NOMO-1 treated with dmso at 0.1 percent for 144 hours (cell line): ENCODE measurements around the gene CMIP.

Experiments used
- DNase-seq: peaks from one replicate; lab custom pipeline; 2025; ENCODE audit not compliant: unreplicated experiment; lab: John Stamatoyannopoulos, UW

The CMIP gene

GRCh38 chr16:81492311-81492761, 47.7 kb downstream of the CMIP start:
- no peak for DNase-seq

- DNase-seq: no peak
These were observed 48.6 kb downstream of the CMIP start for GRCh38 chr16:81492965-81493754.

GRCh38 chr16:81493755-81494433, 49.3 kb downstream of the CMIP start:
- DNase-seq: no peak

DNA sequence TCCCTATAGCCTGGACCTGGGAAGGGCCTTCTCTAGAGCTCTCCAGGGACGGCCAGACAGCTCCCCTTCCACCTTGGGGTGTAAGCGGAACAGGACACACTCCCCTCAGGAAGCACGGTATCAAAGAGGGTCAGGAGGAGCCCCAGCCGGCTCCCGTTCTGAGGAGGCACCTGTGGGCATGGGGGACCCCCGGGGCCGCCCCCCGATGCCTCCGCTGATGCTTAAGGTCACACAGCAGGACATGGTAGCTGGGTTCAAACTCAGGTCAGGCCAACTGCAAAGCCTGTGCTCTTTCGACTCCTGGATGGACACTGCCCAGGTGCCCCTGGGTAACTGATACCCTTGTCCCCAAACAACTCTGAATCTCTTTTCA, 49.8 kb downstream of the CMIP start:
- DNase-seq: no peak

GRCh38 chr16:81494888-81495287, 50.3 kb downstream of the CMIP start:
- no peak for DNase-seq

DNA sequence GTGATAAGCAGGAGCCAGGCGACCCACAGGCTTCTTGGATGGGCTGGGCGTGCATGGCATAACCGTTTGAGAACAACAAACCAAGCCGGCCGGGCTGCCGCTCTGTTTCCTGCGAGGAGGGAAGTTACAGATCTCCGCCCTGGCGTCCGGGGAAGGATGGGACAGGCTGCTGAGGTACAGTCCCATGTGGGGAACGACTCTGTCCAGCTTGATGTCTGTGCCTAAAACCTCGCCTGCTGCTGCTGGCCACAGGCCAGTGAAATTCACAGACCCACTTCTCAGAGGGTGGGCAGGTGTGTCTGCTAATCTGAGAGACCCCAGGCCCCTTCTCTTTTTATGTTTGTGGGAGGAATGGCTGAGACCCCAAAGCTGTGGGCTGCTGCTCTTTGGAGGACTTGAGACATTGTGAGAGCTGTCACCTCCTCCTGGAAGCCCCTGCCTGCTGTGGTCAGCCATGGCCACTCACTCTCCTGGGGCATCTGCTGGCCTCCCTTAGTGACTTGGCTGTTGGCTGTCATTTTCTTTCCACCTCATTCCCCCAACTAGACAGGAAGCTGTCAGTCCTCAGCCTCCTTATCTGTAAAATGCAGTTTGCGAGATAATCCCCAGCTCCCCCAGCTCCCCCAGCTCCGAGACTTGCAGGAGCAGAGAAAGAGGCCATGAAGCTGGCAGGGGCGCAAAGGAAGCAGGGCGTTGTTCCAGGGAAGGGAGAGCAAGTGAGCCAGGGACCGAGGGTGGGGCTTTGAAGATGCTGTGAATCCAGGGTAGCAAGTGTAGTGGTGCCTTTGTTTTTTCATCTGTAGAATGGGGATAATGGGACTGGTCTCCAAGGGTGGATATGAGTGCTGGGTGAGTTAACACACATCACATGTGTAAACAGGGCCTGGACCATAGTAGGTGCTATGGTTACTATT, 51.0 kb downstream of the CMIP start:
- no peak for DNase-seq

- no peak for DNase-seq
These were observed 51.7 kb downstream of the CMIP start for GRCh38 chr16:81496321-81496720.

GRCh38 chr16:81496742-81497141, 52.1 kb downstream of the CMIP start:
- no peak for DNase-seq

DNA sequence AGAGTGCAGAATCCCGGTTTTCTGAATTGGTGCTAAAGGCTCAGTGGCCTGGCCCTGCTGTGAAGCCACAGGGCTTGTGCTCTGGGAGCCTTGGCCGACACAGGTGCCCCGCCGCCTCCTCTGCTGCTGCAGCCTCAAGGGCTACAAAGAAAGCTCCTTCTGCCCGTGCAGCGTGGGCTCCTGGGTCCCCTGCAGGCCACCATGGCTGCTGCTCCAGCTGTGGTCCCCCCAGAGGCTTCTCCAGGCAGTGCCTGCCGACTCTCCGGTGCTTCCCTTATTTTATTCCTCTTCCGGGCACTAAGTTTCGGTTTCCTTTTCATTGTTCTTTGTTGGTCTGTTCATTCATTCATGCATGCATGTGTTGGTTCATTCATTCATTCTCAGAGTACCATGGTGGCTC, 53.1 kb downstream of the CMIP start:
- DNase-seq: peak; percentile 79

DNA sequence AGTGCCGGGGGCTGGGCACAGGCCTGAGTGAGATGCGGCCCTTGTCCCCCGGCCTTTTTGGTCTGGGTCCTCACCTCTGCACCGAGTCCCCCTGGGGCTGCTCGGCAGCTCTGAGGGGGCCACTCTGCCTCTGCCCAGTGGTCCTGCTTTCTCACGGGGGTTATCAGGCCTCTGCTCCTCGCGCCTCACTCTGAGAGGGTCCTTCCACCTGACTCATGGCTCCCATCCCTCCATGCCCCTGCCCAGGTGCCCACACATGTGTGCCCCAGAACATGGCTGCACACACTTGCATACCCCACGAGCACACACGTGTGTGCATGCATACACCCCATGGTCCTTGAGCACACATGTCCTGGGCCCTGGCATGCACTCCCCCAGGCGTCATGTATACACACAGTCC, 53.7 kb downstream of the CMIP start:
- DNase-seq: no peak

GRCh38 chr16:81499576-81500380, 55.2 kb downstream of the CMIP start:
- no peak for DNase-seq

DNA sequence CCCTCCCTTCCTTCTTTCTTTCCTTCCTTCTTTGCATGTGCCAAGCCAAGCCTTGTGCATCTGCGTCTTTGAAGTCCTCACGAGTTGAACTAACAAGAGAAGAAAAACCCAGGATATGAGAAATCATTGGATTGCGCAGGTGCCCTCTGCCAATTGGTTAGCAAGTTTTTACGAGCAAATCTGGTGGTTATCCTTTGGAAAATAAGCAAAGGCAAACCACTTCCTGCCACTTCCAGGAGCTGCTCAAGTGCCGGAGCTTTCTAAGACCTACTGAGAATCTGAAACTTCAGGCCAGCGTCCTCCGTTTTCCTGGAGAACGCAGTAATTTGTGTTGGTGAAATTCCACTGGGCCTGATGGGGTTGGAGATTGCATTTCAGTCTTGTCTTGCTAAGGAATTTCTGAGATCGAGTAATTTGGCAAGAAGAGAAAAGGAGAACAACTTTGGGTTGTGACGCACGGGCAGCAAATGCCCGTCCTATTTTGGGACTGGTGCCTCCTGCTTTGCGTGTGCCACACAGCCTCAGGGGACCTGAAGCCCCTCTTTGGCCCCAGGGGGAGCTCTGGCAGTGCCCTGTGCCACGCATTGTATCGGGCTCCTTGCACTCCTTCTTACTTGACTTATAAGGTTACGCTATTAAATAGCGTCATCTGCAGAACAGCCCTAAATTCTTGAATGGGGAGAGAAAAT, 56.4 kb downstream of the CMIP start:
- no peak for DNase-seq

DNA sequence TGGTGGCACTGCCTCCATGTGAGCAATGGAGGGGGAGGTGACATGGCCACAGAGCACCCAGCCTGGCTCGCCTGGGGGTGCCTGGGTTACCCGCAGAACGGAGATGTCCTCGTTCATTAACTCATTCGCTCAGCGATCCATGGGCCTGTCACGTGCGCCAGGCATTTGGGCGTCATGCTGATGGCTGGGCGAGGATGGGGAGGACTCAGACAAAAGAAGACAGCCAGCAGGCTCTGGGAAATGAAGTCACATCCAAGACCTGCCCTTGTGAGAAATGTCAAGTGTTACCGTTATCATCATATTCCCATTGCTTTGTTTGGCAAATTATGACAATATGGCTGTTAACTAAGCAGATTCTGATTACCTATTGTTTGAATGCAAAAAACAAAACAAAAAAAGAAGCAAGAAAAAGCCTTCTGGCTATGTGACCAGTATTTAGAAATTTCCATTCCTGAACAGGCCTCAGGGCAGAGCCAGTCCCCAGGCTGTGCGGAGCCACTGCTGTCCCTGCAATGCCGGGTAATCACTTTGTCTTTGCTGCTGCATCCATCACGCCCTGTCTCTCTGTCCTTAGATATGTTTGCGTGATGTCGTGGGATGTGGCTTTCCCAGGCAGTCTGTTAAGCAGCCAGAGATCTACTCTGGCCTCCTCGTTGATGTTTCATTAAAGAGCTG, 57.9 kb downstream of the CMIP start:
- DNase-seq: no peak

GRCh38 chr16:81505011-81505661, 60.5 kb downstream of the CMIP start:
- peak; percentile 69 for DNase-seq

DNA sequence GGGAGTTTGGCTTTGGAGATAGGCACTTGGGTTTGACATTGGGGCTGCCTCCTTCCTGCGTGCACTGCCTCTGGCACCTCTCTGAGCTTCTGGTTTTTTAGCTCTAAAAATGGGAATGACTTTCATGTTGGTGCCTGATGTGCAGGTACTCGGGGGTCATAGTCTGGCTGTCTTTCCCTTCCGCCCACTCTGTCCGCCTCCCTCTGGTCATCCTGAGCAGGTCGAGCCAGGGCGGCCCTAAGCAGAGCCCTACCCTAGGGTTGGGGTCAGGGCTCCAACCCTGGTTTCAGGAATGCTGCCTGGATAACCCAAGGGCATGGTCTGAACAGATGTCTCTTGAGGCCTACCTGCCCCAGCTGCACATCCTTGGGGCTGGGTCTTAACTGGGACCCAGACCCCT, 64.8 kb downstream of the CMIP start:
- DNase-seq: no peak

- DNase-seq: no peak
These were observed 65.4 kb downstream of the CMIP start for GRCh38 chr16:81510016-81510415.

DNA sequence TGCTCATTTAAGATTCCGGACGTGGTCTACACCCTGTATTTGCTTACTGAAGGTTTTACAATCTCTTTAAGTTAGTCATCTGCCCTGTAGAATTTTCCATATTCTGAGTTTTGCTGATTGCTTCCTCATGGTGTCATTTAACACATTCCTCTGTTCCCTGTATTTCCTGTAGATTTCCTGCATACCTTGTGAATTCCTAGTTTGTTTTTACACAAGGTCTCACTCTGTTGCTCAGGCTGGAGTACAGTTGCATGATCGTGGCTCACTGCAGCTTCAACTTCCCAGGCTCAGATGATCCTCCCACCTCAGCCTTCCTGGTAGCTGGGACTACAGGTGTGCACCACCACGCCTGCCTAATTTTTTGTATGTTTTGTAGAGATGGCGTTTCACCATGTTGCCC, 66.8 kb downstream of the CMIP start:
- no peak for DNase-seq

DNA sequence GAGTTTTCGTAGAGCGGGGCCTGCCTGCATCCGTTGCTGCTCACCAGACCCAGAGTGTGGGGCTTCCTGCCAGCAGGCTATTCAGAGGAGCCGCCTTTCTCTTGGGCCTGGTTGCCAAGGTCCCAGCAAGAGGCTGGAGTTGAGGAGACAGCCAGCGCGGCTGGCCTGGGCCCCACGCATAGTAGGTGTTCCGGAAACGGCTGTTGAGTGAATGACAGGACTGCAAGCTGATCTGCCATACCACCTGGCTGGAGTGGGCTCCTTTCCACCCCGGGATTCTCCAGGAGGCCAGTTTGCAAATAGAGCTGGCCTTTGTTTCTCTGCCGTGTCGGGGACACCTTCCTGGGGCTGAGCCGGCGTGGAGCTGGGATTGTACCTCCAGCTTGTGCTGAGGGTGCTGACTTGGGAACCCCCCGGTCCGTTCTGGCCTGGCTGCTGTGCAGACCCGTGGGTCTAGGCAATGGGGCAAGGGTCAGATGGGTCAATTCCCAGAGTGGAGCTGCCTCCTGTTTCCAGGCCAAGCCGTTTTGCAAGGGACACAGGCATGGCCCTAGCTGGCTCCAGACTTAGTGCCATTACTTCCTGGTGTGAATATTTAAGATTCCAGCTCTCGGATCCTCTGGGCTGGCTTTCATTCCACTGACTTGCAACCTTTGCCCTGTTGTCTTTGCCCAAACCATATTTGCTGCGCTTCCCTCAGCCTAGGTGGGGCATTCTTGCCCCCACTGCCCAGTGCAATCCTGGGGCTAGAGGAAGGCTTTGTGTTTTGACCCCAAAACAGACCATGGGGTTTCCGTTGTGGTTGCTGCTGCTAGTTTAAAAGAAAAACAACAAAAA, 68.8 kb downstream of the CMIP start:
- DNase-seq: no peak
